Vagina (tissue), 2 donors: ENCODE results near the gene TMEM259.

Experiments
- CTCF ChIP-seq, 3 experiments: fragments of 450-650 bp in 2 of 3; fragments of 200-600 bp in 1 of 3; sonication (generic) in 1 of 3; IDR thresholded peaks; one replicate each; pipeline ENCODE4 v1.5.1; 2017 to 2019; ENCODE audit warnings: antibody characterized with exemption in 3 of 3, mild to moderate bottlenecking in 2 of 3, moderate library complexity in 2 of 3
- POLR2A ChIP-seq, 2 donors: fragments of 450-650 bp; IDR thresholded peaks; one replicate each; pipeline ENCODE4 v1.6.1; 2017; ENCODE audit warnings: antibody characterized with exemption in 2 of 2, mild to moderate bottlenecking in 2 of 2, moderate library complexity in 2 of 2

- TF ChIP-seq CTCF (IDR thresholded peaks at IDR 0.05) (no peak), POLR2A (IDR thresholded peaks at IDR 0.05) (no peak)
These were observed 56.8 kb downstream of the TMEM259 start for GRCh38 chr19:964116-964520.
